Subcutaneous adipose tissue (tissue), 4 donors: ENCODE results near the gene IAH1. TPM values are rescaled to one million over a fixed set of nuclear protein-coding genes. Genes with fewer than 3 reads are reported as not detected.

Experiments
- CTCF ChIP-seq: fragments of 450-650 bp; IDR thresholded peaks from one replicate; pipeline ENCODE4 v1.5.1; 2016; ENCODE audit warnings: low read depth, mild to moderate bottlenecking, control low read depth, antibody characterized with exemption, moderate library complexity
- total RNA-seq, 4 donors: library from RNA; depleted of rRNA; stranded (reverse); fragments of >200 nt; gene quantifications; one replicate each; pipeline ENCODE4 v1.1.0, GENCODE V29; 2016

Gene IAH1
- total RNA-seq, 4 donors from 2014 or later = 54.6 to 91.0 (median 67.4) TPM

DNA sequence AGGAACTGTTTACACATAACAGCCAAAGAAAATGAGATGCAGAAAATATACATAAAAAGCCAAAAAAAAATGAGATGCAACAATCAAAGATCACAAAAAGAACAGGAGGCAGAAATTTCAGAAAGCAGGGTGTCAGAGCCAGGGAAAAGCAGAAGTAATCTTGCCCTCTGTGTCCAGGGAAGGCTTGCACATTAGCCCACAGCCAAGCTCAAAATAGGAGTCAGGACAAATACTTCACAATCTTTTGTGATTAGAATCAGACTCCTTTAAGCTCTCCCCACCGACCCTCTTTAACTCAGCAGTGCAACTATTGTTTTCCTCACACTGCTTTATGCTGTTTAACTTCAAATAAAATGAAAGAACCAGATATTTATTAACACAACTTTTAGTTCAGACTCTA, 34.6 kb downstream of the IAH1 start:
- no peak for TF ChIP-seq CTCF

- no peak for TF ChIP-seq CTCF
Measured at GRCh38 chr2:9517118-9517782, 42.9 kb downstream of the IAH1 start.

GRCh38 chr2:9518163-9518562, 43.8 kb downstream of the IAH1 start:
- no peak for TF ChIP-seq CTCF

DNA sequence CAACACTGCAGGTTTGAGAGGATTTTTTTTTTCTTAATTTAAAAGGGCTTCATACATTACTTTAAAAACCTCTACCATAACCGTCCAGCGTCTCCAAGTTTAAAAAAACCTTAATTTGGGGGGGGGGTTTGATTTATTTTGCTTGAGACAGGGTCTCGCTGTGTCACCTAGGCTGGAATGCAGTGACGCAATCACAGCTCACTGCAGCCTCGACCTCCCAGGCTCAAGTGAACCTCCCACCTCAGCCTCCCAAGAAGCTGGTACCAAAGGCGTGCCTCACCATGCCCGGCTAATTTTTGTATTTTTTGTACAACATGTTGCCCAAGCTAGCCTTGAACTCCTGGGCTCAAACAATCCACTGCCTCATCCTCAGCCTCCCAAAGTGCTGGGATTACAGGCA, 44.4 kb downstream of the IAH1 start:
- TF ChIP-seq CTCF = no peak

GRCh38 chr2:9519250-9519649, 44.9 kb downstream of the IAH1 start:
- TF ChIP-seq CTCF = no peak

GRCh38 chr2:9524291-9524690, 49.9 kb downstream of the IAH1 start:
- TF ChIP-seq CTCF = no peak

GRCh38 chr2:9525266-9525665, 50.9 kb downstream of the IAH1 start:
- TF ChIP-seq CTCF = no peak
